Dendritic cell treated with granulocyte-macrophage colony-stimulating factor and Interleukin-4, amounts not matched to agents 40 ng/mL and 50 ng/mL, for 4 days (primary cell): ENCODE data around the gene SNX18.
"Not testable (repeated sequence)": the region's sequence is repeated elsewhere in the genome, so short reads cannot be mapped to it uniquely, and the experiment has no call there.

Source experiments
- H3K27ac Mint-ChIP-seq: one replicate; pipeline ENCODE4 v1.8.0; 2022; ENCODE audit warnings: mild to moderate bottlenecking, mixed read lengths
- H3K27me3 Mint-ChIP-seq: one replicate; pipeline ENCODE4 v1.8.0; 2022; ENCODE audit warnings: mild to moderate bottlenecking, mixed read lengths
- H3K36me3 Mint-ChIP-seq: one replicate; pipeline ENCODE4 v1.8.0; 2022; ENCODE audit warnings: low read depth, mixed read lengths
- H3K4me1 Mint-ChIP-seq: one replicate; pipeline ENCODE4 v1.8.0; 2022; ENCODE audit warnings: low read depth, mixed read lengths
- H3K4me3 Mint-ChIP-seq: one replicate; pipeline ENCODE4 v1.8.0; 2022; ENCODE audit warnings: mild to moderate bottlenecking, moderate library complexity, mixed read lengths
- H3K9me3 Mint-ChIP-seq: one replicate; pipeline ENCODE4 v1.8.0; 2022; ENCODE audit warnings: mixed read lengths
- intact Hi-C: fragments of 100-400 bp; cut with micrococcal nuclease; formaldehyde crosslinking; loops from one replicate; pipeline ENCODE4 v1.15.0; 2022

SNX18 gene

GRCh38 chr5:54517512-54518145 lies at the start of gene SNX18:
Gene SNX18 (plus strand): TSS chr5:54517759. CDS start chr5:54517953, 194 bp downstream.
- Mint-ChIP-seq H3K9me3 (peaks cover 5% of the 10 kb centered on the region), H3K4me1 (peaks cover 22% of the 10 kb centered on the region), H3K36me3 (peaks cover 33% of the 10 kb centered on the region), H3K27ac (peak within 1 kb of the TSS; percentile 85), H3K27me3 (peaks cover 10% of the 10 kb centered on the region), H3K4me3 (peak within 1 kb of the TSS; percentile 86)
- intact Hi-C loops: loop anchor here (1.0 to 5.0 kb wide), 4 partner anchors 275 to 630 kb away; no protein-coding TSS in a partner anchor

GRCh38 chr5:54469622-54470021 lies 47.9 kb upstream of the SNX18 start:
- peak overlapping the region; percentile 15 for H3K27ac Mint-ChIP-seq
- H3K36me3 Mint-ChIP-seq: no peaks in the 10 kb centered on the region
- intact Hi-C loops: no loop called here
- H3K4me1 Mint-ChIP-seq: peaks cover 11% of the 10 kb centered on the region
- no peaks in the 10 kb centered on the region for H3K9me3 Mint-ChIP-seq
- peak overlapping the region; percentile 14 for H3K4me3 Mint-ChIP-seq
- H3K27me3 Mint-ChIP-seq: peaks cover 6% of the 10 kb centered on the region

- Mint-ChIP-seq H3K27ac (peak overlapping the region; percentile 15), H3K4me1 (peaks cover 11% of the 10 kb centered on the region), H3K36me3 (no peaks in the 10 kb centered on the region), H3K27me3 (peaks cover 6% of the 10 kb centered on the region), H3K4me3 (no peak overlapping the region), H3K9me3 (no peaks in the 10 kb centered on the region)
- intact Hi-C loops: no loop called here
Measured at GRCh38 chr5:54470128-54470527, 47.4 kb upstream of the SNX18 start.

- H3K9me3 Mint-ChIP-seq: no peaks in the 10 kb centered on the region
- no peak overlapping the region for H3K27ac Mint-ChIP-seq
- intact Hi-C loops: no loop called here
- no peaks in the 10 kb centered on the region for H3K36me3 Mint-ChIP-seq
- peaks cover 6% of the 10 kb centered on the region for H3K27me3 Mint-ChIP-seq
- no peak overlapping the region for H3K4me3 Mint-ChIP-seq
- peaks cover 11% of the 10 kb centered on the region for H3K4me1 Mint-ChIP-seq
Measured at GRCh38 chr5:54470677-54471076, 46.9 kb upstream of the SNX18 start.

GRCh38 chr5:54471398-54471797 lies 46.2 kb upstream of the SNX18 start:
- intact Hi-C loops: no loop called here
- Mint-ChIP-seq H3K9me3 (no peaks in the 10 kb centered on the region), H3K4me3 (no peak overlapping the region), H3K36me3 (no peaks in the 10 kb centered on the region), H3K27ac (no peak overlapping the region), H3K4me1 (peaks cover 11% of the 10 kb centered on the region), H3K27me3 (peaks cover 6% of the 10 kb centered on the region)

GRCh38 chr5:54476682-54477081 lies 40.9 kb upstream of the SNX18 start:
- intact Hi-C loops: no loop called here
- Mint-ChIP-seq H3K36me3 (no peaks in the 10 kb centered on the region), H3K9me3 (peaks cover 6% of the 10 kb centered on the region), H3K4me1 (peaks cover 25% of the 10 kb centered on the region), H3K27ac (no peak overlapping the region), H3K4me3 (no peak overlapping the region), H3K27me3 (peaks cover 4% of the 10 kb centered on the region)

- peaks cover 6% of the 10 kb centered on the region for H3K9me3 Mint-ChIP-seq
- no peak overlapping the region for H3K27ac Mint-ChIP-seq
- no peaks in the 10 kb centered on the region for H3K36me3 Mint-ChIP-seq
- intact Hi-C loops: no loop called here
- H3K27me3 Mint-ChIP-seq: peaks cover 3% of the 10 kb centered on the region
- peaks cover 31% of the 10 kb centered on the region for H3K4me1 Mint-ChIP-seq
- no peak overlapping the region for H3K4me3 Mint-ChIP-seq
Measured at GRCh38 chr5:54477941-54478478, 39.5 kb upstream of the SNX18 start.

GRCh38 chr5:54480296-54480695 lies 37.3 kb upstream of the SNX18 start:
- Mint-ChIP-seq H3K36me3 (no peaks in the 10 kb centered on the region), H3K4me3 (peak overlapping the region; percentile 50), H3K9me3 (peaks cover 6% of the 10 kb centered on the region), H3K4me1 (peaks cover 32% of the 10 kb centered on the region), H3K27me3 (peaks cover 5% of the 10 kb centered on the region), H3K27ac (peak overlapping the region; percentile 89)
- intact Hi-C loops: loop anchor here (5.0 to 10.0 kb wide), 2 partner anchors 38 to 165 kb away; partner anchors contain the start of gene ARL15

GRCh38 chr5:54484219-54484894 lies 33.2 kb upstream of the SNX18 start:
- intact Hi-C loops: loop anchor here (5.0 to 10.0 kb wide), 2 partner anchors 42 to 170 kb away; partner anchors contain the start of gene ARL15
- no peak overlapping the region for H3K4me3 Mint-ChIP-seq
- peaks cover 35% of the 10 kb centered on the region for H3K4me1 Mint-ChIP-seq
- no peaks in the 10 kb centered on the region for H3K36me3 Mint-ChIP-seq
- H3K27me3 Mint-ChIP-seq: peaks cover 5% of the 10 kb centered on the region
- no peak overlapping the region for H3K27ac Mint-ChIP-seq
- H3K9me3 Mint-ChIP-seq: peaks cover 6% of the 10 kb centered on the region

- H3K4me1 Mint-ChIP-seq: peaks cover 22% of the 10 kb centered on the region
- H3K27me3 Mint-ChIP-seq, H3K9me3 Mint-ChIP-seq, H3K27ac Mint-ChIP-seq, H3K4me3 Mint-ChIP-seq, H3K36me3 Mint-ChIP-seq: not testable (repeated sequence)
- intact Hi-C loops: loop anchor here (10.0 kb wide), 1 partner anchor 171 kb away; the partner anchor contains the start of gene ARL15
Measured at GRCh38 chr5:54485659-54486058, 31.9 kb upstream of the SNX18 start.

- not testable (repeated sequence) for H3K27ac Mint-ChIP-seq, H3K9me3 Mint-ChIP-seq, H3K27me3 Mint-ChIP-seq, H3K4me3 Mint-ChIP-seq, H3K36me3 Mint-ChIP-seq
- intact Hi-C loops: loop anchor here (2.0 to 10.0 kb wide), 2 partner anchors 175 to 247 kb away; partner anchors contain the start of gene ARL15
- H3K4me1 Mint-ChIP-seq: peaks cover 19% of the 10 kb centered on the region
Measured at GRCh38 chr5:54489648-54489979, 27.9 kb upstream of the SNX18 start.

GRCh38 chr5:54491326-54491725 lies 26.2 kb upstream of the SNX18 start:
- Mint-ChIP-seq H3K27me3 (peaks cover 10% of the 10 kb centered on the region), H3K36me3 (no peaks in the 10 kb centered on the region), H3K4me1 (peaks cover 13% of the 10 kb centered on the region), H3K4me3 (no peak overlapping the region), H3K9me3 (no peaks in the 10 kb centered on the region), H3K27ac (no peak overlapping the region)
- intact Hi-C loops: no loop called here

- intact Hi-C loops: loop anchor here (2.0 kb wide), 1 partner anchor 73 kb away; no protein-coding TSS in a partner anchor
- Mint-ChIP-seq H3K4me1 (peaks cover 13% of the 10 kb centered on the region), H3K36me3 (no peaks in the 10 kb centered on the region)
Measured at GRCh38 chr5:54492178-54492577, 25.4 kb upstream of the SNX18 start.

GRCh38 chr5:54495027-54495426 lies 22.5 kb upstream of the SNX18 start:
- no peak overlapping the region for H3K4me3 Mint-ChIP-seq
- no peak overlapping the region for H3K27ac Mint-ChIP-seq
- no peaks in the 10 kb centered on the region for H3K36me3 Mint-ChIP-seq
- H3K27me3 Mint-ChIP-seq: peaks cover 11% of the 10 kb centered on the region
- H3K4me1 Mint-ChIP-seq: peaks cover 13% of the 10 kb centered on the region
- peaks cover 13% of the 10 kb centered on the region for H3K9me3 Mint-ChIP-seq
- intact Hi-C loops: no loop called here

More at GRCh38 chr5:54492178-54492577, 25.4 kb upstream of the SNX18 start:
- H3K27me3 Mint-ChIP-seq: peaks cover 11% of the 10 kb centered on the region
- H3K27ac Mint-ChIP-seq: peak overlapping the region; percentile 28
- no peaks in the 10 kb centered on the region for H3K9me3 Mint-ChIP-seq
- H3K4me3 Mint-ChIP-seq: no peak overlapping the region
